HCT116 (cell line): Measurements from ENCODE around the gene SOX18. TPM values are rescaled to one million over a fixed set of nuclear protein-coding genes. Genes with fewer than 3 reads are reported as not detected.

Source experiments
- ATAC-seq: fragments of 200-7000 bp; cut with Tn5 transposase; 2 replicates; pipeline ENCODE4 v1.9.1; 2020; ENCODE audit warnings: mild to moderate bottlenecking, moderate library complexity
- BruUV-seq: library from RNA; stranded (reverse); fragments of 400-500 nt; replicated peaks from 2 replicates; lab custom pipeline; 2021; lab: Mats Ljungman, UMichigan
- CTCF ChIA-PET: fragments of 300-600 bp; sonication (Branson Sonifier 250); formaldehyde crosslinking; loops from one replicate; lab custom pipeline; 2021; ENCODE audit warnings: antibody characterized with exemption; lab: Charles Lee
- POLR2A ChIA-PET: fragments of 300-600, 350-600 bp; sonication (Branson Sonifier 250); formaldehyde crosslinking; loops from one replicate; lab custom pipeline; 2021; ENCODE audit warnings: antibody characterized with exemption; lab: Charles Lee
- RAD21 ChIA-PET, 2 experiments: fragments of 300-600 bp; sonication (Branson Sonifier 250); formaldehyde crosslinking; loops; one replicate each; lab custom pipeline; 2023; ENCODE audit warnings: low total read pairs in 2 of 2; ENCODE audit not compliant: uncharacterized antibody in 2 of 2, unreplicated experiment in 2 of 2, low non-redundant PET in 1 of 2; lab: Charles Lee
- DNase-seq: peaks from one replicate; pipeline ENCODE4 v3.0.0-alpha.2; 2010; ENCODE audit warnings: low read depth, low spot score
- H2AFZ ChIP-seq: fragments of 200-600 bp; shearing (Covaris generic), sonication (generic); 2 replicates; pipeline ENCODE4 v1.6.1; 2017; ENCODE audit warnings: low read depth, mixed run types, mixed read lengths, antibody characterized with exemption, low read length; ENCODE audit not compliant: poor library complexity, severe bottlenecking
- H3K27ac ChIP-seq: 2 replicates; pipeline ENCODE4 v1.5.1; 2012; ENCODE audit warnings: low read depth, low read length
- H3K27me3 ChIP-seq: fragments of 200-600 bp; sonication (generic); 2 replicates; pipeline ENCODE4 v1.6.1; 2016; ENCODE audit warnings: mixed run types, low read length, mixed read lengths; ENCODE audit not compliant: insufficient read depth
- H3K36me3 ChIP-seq, 2 experiments: fragments of 200-500 bp in 1 of 2; fragments of 200-600 bp in 1 of 2; sonication (Bioruptor generic) in 1 of 2; sonication (generic) in 1 of 2; 2 replicates each; pipeline versions ENCODE4 v1.5.1 to v1.6.1; 2014 to 2016; ENCODE audit warnings: low read length in 2 of 2, inconsistent platforms in 1 of 2, mixed read lengths in 1 of 2, mixed run types in 1 of 2; ENCODE audit not compliant: insufficient read depth in 2 of 2, control insufficient read depth in 1 of 2
- H3K4me1 ChIP-seq, 2 experiments: fragments of 200-600 bp in 1 of 2; sonication (generic) in 1 of 2; 2 replicates each; pipeline versions ENCODE4 v1.5.1 to v1.6.1; 2012 to 2017; ENCODE audit warnings: low read length in 2 of 2, inconsistent platforms in 1 of 2, mild to moderate bottlenecking in 1 of 2, mixed read lengths in 1 of 2, mixed run types in 1 of 2, moderate library complexity in 1 of 2; ENCODE audit not compliant: insufficient read depth in 2 of 2, control insufficient read depth in 1 of 2
- H3K4me2 ChIP-seq: fragments of 200-600 bp; sonication (generic); 2 replicates; pipeline ENCODE4 v1.6.1; 2017; ENCODE audit warnings: mixed run types, low read length, mixed read lengths
- H3K4me3 ChIP-seq, 2 experiments: fragments of 200-600 bp in 1 of 2; sonication (generic) in 1 of 2; replicated peaks in 1 of 2; 2 replicates each; pipeline ENCODE4 v1.5.1; 2011 to 2016; ENCODE audit warnings: low read length in 2 of 2, control low read depth in 1 of 2, low read depth in 1 of 2, mild to moderate bottlenecking in 1 of 2, mixed read lengths in 1 of 2, mixed run types in 1 of 2
- H3K79me2 ChIP-seq: fragments of 200-600 bp; sonication (generic); 2 replicates; pipeline ENCODE4 v1.6.1; 2017; ENCODE audit warnings: mild to moderate bottlenecking, mixed run types, low read length, moderate library complexity, mixed read lengths; ENCODE audit not compliant: insufficient read depth
- H3K9ac ChIP-seq: fragments of 200-600 bp; sonication (generic); 2 replicates; pipeline ENCODE4 v1.6.1; 2016; ENCODE audit warnings: low read length, mixed read lengths
- H3K9me2 ChIP-seq: fragments of 200-600 bp; sonication (generic), shearing (Covaris generic); 2 replicates; pipeline ENCODE4 v1.6.1; 2017; ENCODE audit warnings: mixed run types, mild to moderate bottlenecking, moderate library complexity; ENCODE audit not compliant: insufficient read depth
- H3K9me3 ChIP-seq, 2 experiments: fragments of 200-500 bp in 1 of 2; fragments of 200-600 bp in 1 of 2; sonication (Bioruptor generic) in 1 of 2; sonication (generic) in 1 of 2; 2 replicates each; pipeline ENCODE4 v1.6.1; 2014 to 2017; ENCODE audit warnings: low read length in 2 of 2, mixed read lengths in 2 of 2, inconsistent platforms in 1 of 2, low read depth in 1 of 2, mild to moderate bottlenecking in 1 of 2, mixed run types in 1 of 2, moderate library complexity in 1 of 2; ENCODE audit not compliant: control insufficient read depth in 1 of 2, insufficient read depth in 1 of 2
- H4K20me1 ChIP-seq: fragments of 200-600 bp; sonication (generic), shearing (Covaris generic); 2 replicates; pipeline ENCODE4 v1.6.1; 2017; ENCODE audit warnings: mixed run types, mild to moderate bottlenecking, moderate library complexity; ENCODE audit not compliant: insufficient read depth
- CBX3 ChIP-seq: IDR thresholded peaks from 2 replicates; pipeline ENCODE4 v1.6.1; 2012; ENCODE audit warnings: low read depth
- CEBPB ChIP-seq: IDR thresholded peaks from 2 replicates; pipeline ENCODE4 v1.6.1; 2012; ENCODE audit warnings: low read depth
- CTCF ChIP-seq, 3 experiments: fragments of 200-600 bp in 1 of 3; sonication (generic) in 1 of 3; IDR thresholded peaks in 2 of 3; conservative IDR thresholded peaks in 1 of 3; 2 replicates each; pipeline ENCODE4 v1.5.1; 2012 to 2017; ENCODE audit warnings: low read depth in 2 of 3, low read length in 2 of 3, antibody characterized with exemption in 1 of 3, borderline replicate concordance in 1 of 3, control low read depth in 1 of 3, mild to moderate bottlenecking in 1 of 3, mixed read lengths in 1 of 3, mixed run types in 1 of 3, moderate library complexity in 1 of 3; ENCODE audit not compliant: insufficient read depth in 1 of 3
- ELF1 ChIP-seq: IDR thresholded peaks from 2 replicates; pipeline ENCODE4 v1.6.1; 2012; ENCODE audit warnings: low read depth, borderline replicate concordance
- EZH2 ChIP-seq: fragments of 200-600 bp; sonication (generic); IDR thresholded peaks from 2 replicates; pipeline ENCODE4 v1.6.1; 2017; ENCODE audit warnings: antibody characterized with exemption, mixed run types
- EZH2phosphoT487 ChIP-seq: fragments of 200-600 bp; IDR thresholded peaks from 2 replicates; pipeline ENCODE4 v1.6.1; 2018; ENCODE audit warnings: antibody characterized with exemption, borderline replicate concordance
- FOSL1 ChIP-seq: IDR thresholded peaks from 2 replicates; pipeline ENCODE4 v1.6.1; 2012; ENCODE audit warnings: low read depth
- JUND ChIP-seq: IDR thresholded peaks from 2 replicates; pipeline ENCODE4 v1.6.1; 2012
- MAX ChIP-seq: IDR thresholded peaks from 2 replicates; pipeline ENCODE4 v1.6.1; 2012
- POLR2AphosphoS5 ChIP-seq: IDR thresholded peaks from 2 replicates; pipeline ENCODE4 v1.6.1; 2011; ENCODE audit warnings: mild to moderate bottlenecking, low read depth, low read length, moderate library complexity
- RAD21 ChIP-seq: IDR thresholded peaks from 2 replicates; pipeline ENCODE4 v1.6.1; 2012; ENCODE audit warnings: low read depth, mild to moderate bottlenecking
- SIN3A ChIP-seq: IDR thresholded peaks from 2 replicates; pipeline ENCODE4 v1.6.1; 2012; ENCODE audit warnings: low read depth
- SP1 ChIP-seq: IDR thresholded peaks from 2 replicates; pipeline ENCODE4 v1.6.1; 2012; ENCODE audit warnings: low read depth
- SRF ChIP-seq: IDR thresholded peaks from 2 replicates; pipeline ENCODE4 v1.6.1; 2012; ENCODE audit warnings: low read depth
- TCF7L2 ChIP-seq: IDR thresholded peaks from 2 replicates; pipeline ENCODE4 v1.7.0; 2011; ENCODE audit warnings: borderline replicate concordance, inconsistent platforms; ENCODE audit not compliant: insufficient read depth, insufficient read length; ENCODE audit errors: extremely low read depth
- YY1 ChIP-seq: IDR thresholded peaks from 2 replicates; pipeline ENCODE4 v1.6.1; 2011; ENCODE audit warnings: low read length, low read depth, moderate library complexity, mild to moderate bottlenecking; ENCODE audit not compliant: insufficient replicate concordance; ENCODE audit errors: extremely low read depth
- ZFX ChIP-seq: fragments of 450-650 bp; IDR thresholded peaks from 2 replicates; pipeline ENCODE4 v1.6.1; 2017
- ZNF274 ChIP-seq: fragments of 200-500 bp; sonication (Bioruptor generic); IDR thresholded peaks from 2 replicates; pipeline ENCODE4 v1.6.1; 2014; ENCODE audit warnings: mild to moderate bottlenecking, low read depth, low read length, inconsistent platforms
- intact Hi-C: fragments of 100-400 bp; cut with micrococcal nuclease; formaldehyde crosslinking; loops from 2 replicates; pipeline ENCODE4 v1.10.0; 2022
- total RNA-seq: library from RNA; stranded (reverse); gene quantifications from one replicate; pipeline ENCODE4 v1.2.1, GENCODE V29; 2021; ENCODE audit not compliant: unreplicated experiment
- TF ChIP-seq, protein P1 (sequence below): IDR thresholded peaks from 2 replicates; pipeline ENCODE4 v1.6.1; 2011; ENCODE audit warnings: mild to moderate bottlenecking, low read length, moderate library complexity; ENCODE audit not compliant: insufficient replicate concordance; ENCODE audit errors: extremely low read depth
- TF ChIP-seq, protein P2 (sequence below): IDR thresholded peaks from 2 replicates; pipeline ENCODE4 v1.6.1; 2012

Gene SOX18
- total RNA-seq, 1 experiment from 2014 or later: 3.3 TPM

- Histone ChIP-seq H4K20me1 (no peaks in the 10 kb centered on the region), H3K4me1 (peaks cover 3 to 21% of the 10 kb centered on the region in 2 experiments), H3K9me3 (no peaks in the 10 kb centered on the region), H3K27ac (peak overlapping the region; percentile 92), H3K4me2 (peak overlapping the region; percentile 96), H2AFZ (peak overlapping the region; percentile 61), H3K79me2 (no peaks in the 10 kb centered on the region), H3K27me3 (no peaks in the 10 kb centered on the region), H3K9ac (peak overlapping the region; percentile 63), H3K4me3 (peak overlapping the region; percentile 43 to 65), H3K9me2 (no peaks in the 10 kb centered on the region), H3K36me3 (no peaks in the 10 kb centered on the region; a peak in 1 of 4 replicates)
- BruUV-seq: no TSS peak
- DNase-seq: peak; percentile 48
- ChIA-PET RAD21 (interaction anchor here (0.5 to 1.1 kb wide), 6 partner anchors 16 to 501 kb away, joined by 3 to 6 read pairs (median 4); partner anchors contain the start of gene TCEA2 (in 1 of the 2)), POLR2A (interaction anchor here (0.6 to 1.6 kb wide), 6 partner anchors 8 to 174 kb away, joined by 3 to 6 read pairs (median 3); partner anchors contain the start of genes PRPF6, TCEA2 and TPD52L2), CTCF (interaction anchor here (0.5 to 5.1 kb wide), 16 partner anchors 9 to 568 kb away, joined by 3 to 35 read pairs (median 4); partner anchors contain the start of genes PRPF6 and TCEA2)
- ATAC-seq: peak; percentile 86
- intact Hi-C loops: loop anchor here (1.0 kb wide), 1 partner anchor 82 kb away; no protein-coding TSS in a partner anchor
- TF ChIP-seq ZFX: peak; percentile 89; the same call in 1 of the 2 replicates
- no peak for TF ChIP-seq FOSL1
- TF ChIP-seq YY1: no peak
- TF ChIP-seq, protein P1, sequence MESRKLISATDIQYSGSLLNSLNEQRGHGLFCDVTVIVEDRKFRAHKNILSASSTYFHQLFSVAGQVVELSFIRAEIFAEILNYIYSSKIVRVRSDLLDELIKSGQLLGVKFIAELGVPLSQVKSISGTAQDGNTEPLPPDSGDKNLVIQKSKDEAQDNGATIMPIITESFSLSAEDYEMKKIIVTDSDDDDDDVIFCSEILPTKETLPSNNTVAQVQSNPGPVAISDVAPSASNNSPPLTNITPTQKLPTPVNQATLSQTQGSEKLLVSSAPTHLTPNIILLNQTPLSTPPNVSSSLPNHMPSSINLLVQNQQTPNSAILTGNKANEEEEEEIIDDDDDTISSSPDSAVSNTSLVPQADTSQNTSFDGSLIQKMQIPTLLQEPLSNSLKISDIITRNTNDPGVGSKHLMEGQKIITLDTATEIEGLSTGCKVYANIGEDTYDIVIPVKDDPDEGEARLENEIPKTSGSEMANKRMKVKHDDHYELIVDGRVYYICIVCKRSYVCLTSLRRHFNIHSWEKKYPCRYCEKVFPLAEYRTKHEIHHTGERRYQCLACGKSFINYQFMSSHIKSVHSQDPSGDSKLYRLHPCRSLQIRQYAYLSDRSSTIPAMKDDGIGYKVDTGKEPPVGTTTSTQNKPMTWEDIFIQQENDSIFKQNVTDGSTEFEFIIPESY: no peak
- no peak for TF ChIP-seq CEBPB
- no peak for TF ChIP-seq SP1
- TF ChIP-seq EZH2: no peak
- TF ChIP-seq ELF1: no peak
- no peak for TF ChIP-seq EZH2phosphoT487
- no peak for TF ChIP-seq SIN3A
- no peak for TF ChIP-seq JUND
- peak; percentile 60 to 72 (median 65) for TF ChIP-seq CTCF (IDR thresholded peaks at IDR 0.05 in 2 of 3, conservative IDR thresholded peaks at IDR 0.05 in 1 of 3; ENCODE audit: borderline replicate concordance in 1 of 3, insufficient read depth in 1 of 3, low read depth in 2 of 3, low read length in 2 of 3)
- TF ChIP-seq RAD21: peak; percentile 83
- no peak for TF ChIP-seq ZNF274
- no peak for TF ChIP-seq SRF
- TF ChIP-seq, protein P2, sequence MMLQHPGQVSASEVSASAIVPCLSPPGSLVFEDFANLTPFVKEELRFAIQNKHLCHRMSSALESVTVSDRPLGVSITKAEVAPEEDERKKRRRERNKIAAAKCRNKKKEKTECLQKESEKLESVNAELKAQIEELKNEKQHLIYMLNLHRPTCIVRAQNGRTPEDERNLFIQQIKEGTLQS: no peak
- peak; percentile 87 for TF ChIP-seq MAX
- TF ChIP-seq TCF7L2: no peak
- peak; percentile 35; the same call in 1 of the 2 replicates for TF ChIP-seq POLR2AphosphoS5
- no peak for TF ChIP-seq CBX3
These were observed 10.7 kb downstream of the SOX18 start for GRCh38 chr20:64038565-64039292.
